Heart right ventricle (tissue), 16 donors: ENCODE data around the gene HAO1. TPM values are rescaled to one million over a fixed set of nuclear protein-coding genes. Genes with fewer than 3 reads are reported as not detected.

Source experiments
- ATAC-seq, 8 donors: fragments of 200-7000 bp; cut with Tn5 transposase; one replicate each; pipeline ENCODE4 v1.9.1; 2020; ENCODE audit warnings: mild to moderate bottlenecking in 8 of 8, moderate library complexity in 8 of 8, moderate number of reproducible peaks in 1 of 8
- DNase-seq, 2 donors: peaks; one replicate each; pipeline ENCODE4 v3.0.0-alpha.2; 2020
- H3K27ac ChIP-seq, 10 donors: fragments of 200-600 bp; sonication (generic) in 2 of 10; one replicate each; pipeline versions ENCODE4 v1.5.0 to v1.8.0; 2020 to 2022; ENCODE audit warnings: mild to moderate bottlenecking in 3 of 10
- H3K27me3 ChIP-seq, 7 donors: fragments of 200-600 bp; one replicate each; pipeline ENCODE4 v1.8.0; 2021 to 2022; ENCODE audit warnings: mild to moderate bottlenecking in 2 of 7
- H3K36me3 ChIP-seq, 9 donors: fragments of 200-600 bp; sonication (generic) in 1 of 9; one replicate each; pipeline versions ENCODE4 v1.5.0 to v1.8.0; 2020 to 2022; ENCODE audit warnings: mild to moderate bottlenecking in 2 of 9
- H3K4me1 ChIP-seq, 9 donors: fragments of 200-600 bp; sonication (generic) in 1 of 9; one replicate each; pipeline versions ENCODE4 v1.5.0 to v1.8.0; 2020 to 2022; ENCODE audit warnings: mild to moderate bottlenecking in 4 of 9
- H3K4me3 ChIP-seq, 10 donors: fragments of 200-600 bp; sonication (generic) in 2 of 10; one replicate each; pipeline versions ENCODE4 v1.5.0 to v1.8.0; 2020 to 2022; ENCODE audit warnings: mild to moderate bottlenecking in 7 of 10, moderate library complexity in 2 of 10
- H3K9me3 ChIP-seq, 11 donors: fragments of 200-600 bp in 10 of 11; sonication (generic) in 2 of 11; one replicate each; pipeline versions ENCODE4 v1.5.0 to v1.8.0; 2013 to 2022; ENCODE audit warnings: mild to moderate bottlenecking in 2 of 11, control low read depth in 1 of 11, moderate library complexity in 1 of 11
- CTCF ChIP-seq, 9 donors: fragments of 200-600 bp; sonication (generic) in 2 of 9; IDR thresholded peaks; one replicate each; pipeline versions ENCODE4 v1.5.0 to v1.8.0; 2021 to 2022; ENCODE audit warnings: antibody characterized with exemption in 9 of 9, mild to moderate bottlenecking in 5 of 9, moderate library complexity in 1 of 9
- WGBS, 2 donors: extraction: QIAGEN DNeasy Blood & Tissue Kit; methylation state at CpG; one replicate each; pipeline ENCODE4 v1.1.7; 2013; ENCODE audit warnings: inconsistent platforms in 1 of 2; 5-methylcytosine and 5-hydroxymethylcytosine counted together
- intact Hi-C, 10 donors: fragments of 100-400 bp; cut with DNase I; formaldehyde crosslinking; loops; one replicate each; pipeline versions ENCODE4 v1.11.1 to v1.14.2; 2022
- polyA plus RNA-seq, 2 donors: library from polyadenylated mRNA; stranded (reverse); fragments of 200-250 nt; gene quantifications; one replicate each; pipeline ENCODE4 v1.2.3, GENCODE V29; 2013
- total RNA-seq, 10 donors: library from RNA; stranded (reverse); fragmentation: NEBNext Ultra II Directional in 3 of 10; extraction: Animal tissue kit (Norgen Biotek cat#: 25700) in 3 of 10; gene quantifications; one replicate each; pipeline versions ENCODE4 v1.2.1 to v1.2.4, GENCODE V29; 2021 to 2023
- donor health status: Arrhythmogenic right ventricular cardiomyopathy.
- donor health status: ischemic (EF 13 %, LVEDD 7.1; RV severe dilation, severe dysfunction).
- donor health status: healthy with polysubstance abuse.
- donor health status: DM: no; HTN: yes; CAD: no.
- donor health status: DM: no; HTN: no; CAD: no.
- donor health status: ischemic (EF 25% LVEDD 6.9; RV normal size, moderate dysfunction).
- donor health status: ischemic (EF 25% LVEDD 5.7; RV mildly dilated, moderate dysfunction).
- donor health status: healthy.
- donor health status: DM: yes; HTN: yes; CAD: no.
- donor health status: Ischemic cardiomyopathy.
- donor health status: ischemic (EF 35%, LVEDD 5.7; RV mildly dilated, moderate dysfunction).
- donor health status: nonischemic (EF 11% LVEDD 7.7; RV severe dilation, severe dysfunction).
- donor health status: DM: yes; HTN: yes; CAD: no.
- donor health status: PGD.
- donor health status: ischemic (EF 29% LVEDD 5.4; RV normal size, mild dysfunction).
- donor health status: nonischemic (EF 23%, LVEDD 6.1; RV moderate dilation, normal function).

The HAO1 gene
- total and polyA plus RNA-seq, 12 donors = not detected

GRCh38 chr20:7891705-7892104 lies 48.6 kb downstream of the HAO1 start:
- H3K4me1 ChIP-seq = no peaks in the 10 kb centered on the region

GRCh38 chr20:7889736-7890135 lies 50.5 kb downstream of the HAO1 start:
- no peak for ATAC-seq
- H3K36me3 ChIP-seq = no peaks in the 10 kb centered on the region
- no peaks in the 10 kb centered on the region for H3K4me1 ChIP-seq
- 88 to 92% methylated on average over 3 of the region's 3 CpGs for whole genome bisulfite sequencing, 2 donors
- no peak overlapping the region for H3K27ac ChIP-seq
- intact Hi-C loops = no loop called here
- peaks cover 0 to 5% (median 0%) of the 10 kb centered on the region in 11 donors for H3K9me3 ChIP-seq
- H3K27me3 ChIP-seq = no peaks in the 10 kb centered on the region
- no peak overlapping the region for H3K4me3 ChIP-seq
- no peak for DNase-seq
- no peak for TF ChIP-seq CTCF (IDR thresholded peaks at IDR 0.05)

More at GRCh38 chr20:7891705-7892104, 48.6 kb downstream of the HAO1 start:
- no peak for ATAC-seq
- TF ChIP-seq CTCF (IDR thresholded peaks at IDR 0.05) = no peak
- 85 to 86% methylated on average over 5 of the region's 5 CpGs for WGBS, 2 donors
- Histone ChIP-seq H3K36me3 (no peaks in the 10 kb centered on the region), H3K27ac (no peak overlapping the region), H3K4me3 (no peak overlapping the region), H3K27me3 (no peaks in the 10 kb centered on the region), H3K9me3 (peaks cover 0 to 5% (median 0%) of the 10 kb centered on the region in 11 donors)
- intact Hi-C loops = no loop called here
- no peak for DNase-seq

- Histone ChIP-seq H3K4me3 (no peak overlapping the region), H3K9me3 (peaks cover 0 to 3% (median 0%) of the 10 kb centered on the region in 11 donors), H3K27ac (no peak overlapping the region), H3K27me3 (no peaks in the 10 kb centered on the region), H3K36me3 (no peaks in the 10 kb centered on the region), H3K4me1 (peaks cover 0 to 9% (median 0%) of the 10 kb centered on the region in 9 donors)
- ATAC-seq (no peak), DNase-seq (no peak)
- intact Hi-C loops = no loop called here
- 81 to 82% methylated on average over 1 of the region's 1 CpG for WGBS, 2 donors
- no peak for TF ChIP-seq CTCF (IDR thresholded peaks at IDR 0.05)
Observed at GRCh38 chr20:7883741-7884140, 56.5 kb downstream of the HAO1 start.

- intact Hi-C loops = no loop called here
- no peak for ATAC-seq
- Histone ChIP-seq H3K9me3 (no peaks in the 10 kb centered on the region), H3K27me3 (no peaks in the 10 kb centered on the region), H3K36me3 (no peaks in the 10 kb centered on the region), H3K4me3 (no peak overlapping the region), H3K27ac (no peak overlapping the region), H3K4me1 (peaks cover 0 to 9% (median 0%) of the 10 kb centered on the region in 9 donors)
- DNase-seq = no peak
- TF ChIP-seq CTCF (IDR thresholded peaks at IDR 0.05) = no peak
- WGBS, 2 donors = 80 to 84% methylated on average over 4 of the region's 4 CpGs
Observed at GRCh38 chr20:7883309-7883708, 56.9 kb downstream of the HAO1 start.
